OCI-LY7 (cell line): Measurements from ENCODE around the gene PUS7L. TPM values are rescaled to one million over a fixed set of nuclear protein-coding genes. Genes with fewer than 3 reads are reported as not detected.

Source experiments
- BruUV-seq: library from RNA; stranded (reverse); fragments of 400-500 nt; replicated peaks from 2 replicates; lab custom pipeline; 2021; lab: Mats Ljungman, UMichigan
- CTCF ChIA-PET: fragments of 300-600 bp; sonication (Branson Sonifier 250); formaldehyde crosslinking; loops from one replicate; lab custom pipeline; 2022; ENCODE audit warnings: antibody characterized with exemption; ENCODE audit not compliant: unreplicated experiment; lab: Charles Lee
- POLR2A ChIA-PET: fragments of 300-600 bp; sonication (Branson Sonifier 250); formaldehyde crosslinking; loops from one replicate; lab custom pipeline; 2022; ENCODE audit warnings: antibody characterized with exemption; lab: Charles Lee
- DNase-seq: peaks from one replicate; pipeline ENCODE4 v3.0.0-alpha.2; 2015; ENCODE audit warnings: low spot score
- H2AFZ ChIP-seq: fragments of 200-600 bp; sonication (generic), shearing (Covaris generic); 2 replicates; pipeline ENCODE4 v1.6.1; 2014; ENCODE audit warnings: mild to moderate bottlenecking, antibody characterized with exemption, low read length, moderate library complexity
- H3K27ac ChIP-seq: fragments of 200-600 bp; sonication (generic); 2 replicates; pipeline ENCODE4 v1.5.1; 2014; ENCODE audit warnings: mixed run types, low read depth, mild to moderate bottlenecking, moderate library complexity, low read length, inconsistent platforms; ENCODE audit not compliant: poor library complexity, severe bottlenecking
- H3K36me3 ChIP-seq: fragments of 200-600 bp; sonication (generic); 2 replicates; pipeline ENCODE4 v1.6.1; 2014; ENCODE audit warnings: mild to moderate bottlenecking, antibody characterized with exemption, low read length, moderate library complexity, mixed read lengths; ENCODE audit not compliant: insufficient read depth
- H3K4me1 ChIP-seq: fragments of 200-600 bp; sonication (generic); 2 replicates; pipeline ENCODE4 v1.5.1; 2014; ENCODE audit warnings: mild to moderate bottlenecking, low read length; ENCODE audit not compliant: insufficient read depth, poor library complexity, severe bottlenecking
- H3K4me2 ChIP-seq: fragments of 200-600 bp; sonication (generic); 2 replicates; pipeline ENCODE4 v1.6.1; 2014; ENCODE audit warnings: mild to moderate bottlenecking, low read length
- H3K4me3 ChIP-seq: fragments of 200-600 bp; sonication (generic); 2 replicates; pipeline ENCODE4 v1.5.1; 2014; ENCODE audit warnings: mild to moderate bottlenecking, low read depth, low read length; ENCODE audit not compliant: poor library complexity, severe bottlenecking
- H3K79me2 ChIP-seq: fragments of 200-600 bp; sonication (generic); 2 replicates; pipeline ENCODE4 v1.6.1; 2016; ENCODE audit warnings: low read depth, mild to moderate bottlenecking, low read length, moderate library complexity, mixed read lengths; ENCODE audit not compliant: insufficient read depth
- H3K9me2 ChIP-seq: fragments of 200-600 bp; sonication (generic); 2 replicates; pipeline ENCODE4 v1.6.1; 2016; ENCODE audit warnings: mild to moderate bottlenecking, low read length, mixed read lengths; ENCODE audit not compliant: insufficient read depth
- H3K9me3 ChIP-seq: fragments of 200-600 bp; sonication (generic); 2 replicates; pipeline ENCODE4 v1.6.1; 2014; ENCODE audit warnings: mild to moderate bottlenecking, mixed run types, low read length, mixed read lengths
- H4K20me1 ChIP-seq: fragments of 200-600 bp; sonication (generic); 2 replicates; pipeline ENCODE4 v1.6.1; 2014; ENCODE audit warnings: mild to moderate bottlenecking, antibody characterized with exemption, low read length, moderate library complexity, mixed read lengths; ENCODE audit not compliant: insufficient read depth
- CTCF ChIP-seq: fragments of 200-600 bp; sonication (generic); conservative IDR thresholded peaks from 2 replicates; pipeline ENCODE4 v1.5.1; 2014; ENCODE audit warnings: mild to moderate bottlenecking, antibody characterized with exemption, low read length, moderate library complexity, mixed read lengths
- EZH2phosphoT487 ChIP-seq: fragments of 200-600 bp; sonication (generic); IDR thresholded peaks from 2 replicates; pipeline ENCODE4 v1.6.1; 2018; ENCODE audit warnings: low read depth, borderline replicate concordance, mild to moderate bottlenecking, mixed run types, antibody characterized with exemption, low read length, moderate library complexity, mixed read lengths
- intact Hi-C: fragments of 100-400 bp; cut with micrococcal nuclease; formaldehyde crosslinking; loops from one replicate; pipeline ENCODE4 v1.10.0; 2022; ENCODE audit not compliant: unreplicated experiment
- total RNA-seq, 2 experiments: library from RNA; depleted of rRNA in 1 of 2; stranded (reverse); fragments of >200 nt in 1 of 2; shearing (Covaris generic) in 1 of 2; gene quantifications; 2 replicates each; pipeline ENCODE4 v1.2.3, GENCODE V29; 2014 to 2022

PUS7L gene
- total RNA-seq, 2 experiments from 2014 or later, result 20.5 to 23.3 TPM

GRCh38 chr12:43742106-43742505, 16.5 kb downstream of the PUS7L start:
- intact Hi-C loops, result no loop called here
- no peak for DNase-seq
- POLR2A ChIA-PET, result interaction anchor here (1.0 kb wide), 1 partner anchor 17 kb away, joined by 3 read pairs; the partner anchor contains the start of genes IRAK4 and PUS7L
- Histone ChIP-seq H4K20me1 (no peaks in the 10 kb centered on the region), H3K27ac (no peak overlapping the region), H3K4me3 (no peak overlapping the region), H3K79me2 (no peaks in the 10 kb centered on the region), H3K9me3 (no peaks in the 10 kb centered on the region), H3K4me1 (no peaks in the 10 kb centered on the region), H3K4me2 (no peak overlapping the region), H2AFZ (no peak overlapping the region), H3K36me3 (peaks cover 73% of the 10 kb centered on the region), H3K9me2 (no peaks in the 10 kb centered on the region)
- CTCF ChIA-PET, result no interaction called here
- BruUV-seq, result no TSS peak
- TF ChIP-seq CTCF (no peak), EZH2phosphoT487 (no peak)

GRCh38 chr12:43740511-43741100, 18.0 kb downstream of the PUS7L start:
- BruUV-seq, result no TSS peak
- intact Hi-C loops, result no loop called here
- ChIA-PET CTCF (no interaction called here), POLR2A (no interaction called here)
- Histone ChIP-seq H3K4me2 (no peak overlapping the region), H3K9me3 (no peaks in the 10 kb centered on the region), H3K79me2 (no peaks in the 10 kb centered on the region), H3K4me1 (no peaks in the 10 kb centered on the region), H3K9me2 (no peaks in the 10 kb centered on the region), H3K4me3 (no peak overlapping the region), H3K27ac (no peak overlapping the region), H2AFZ (no peak overlapping the region), H4K20me1 (no peaks in the 10 kb centered on the region), H3K36me3 (peaks cover 78% of the 10 kb centered on the region)
- DNase-seq, result no peak
- no peak for TF ChIP-seq EZH2phosphoT487
- TF ChIP-seq CTCF, result no peak

- Histone ChIP-seq H3K9me3 (no peaks in the 10 kb centered on the region), H3K36me3 (peaks cover 74% of the 10 kb centered on the region), H3K4me2 (no peak overlapping the region), H4K20me1 (no peaks in the 10 kb centered on the region), H3K4me3 (no peak overlapping the region), H3K4me1 (no peaks in the 10 kb centered on the region), H3K9me2 (no peaks in the 10 kb centered on the region), H3K79me2 (no peaks in the 10 kb centered on the region), H2AFZ (no peak overlapping the region), H3K27ac (no peak overlapping the region)
- no TSS peak for BruUV-seq
- intact Hi-C loops, result no loop called here
- ChIA-PET POLR2A (interaction anchor here (0.6 kb wide), 1 partner anchor 426 kb away, joined by 3 read pairs; no protein-coding TSS in a partner anchor), CTCF (no interaction called here)
- DNase-seq, result no peak
- TF ChIP-seq EZH2phosphoT487 (no peak), CTCF (no peak)
These were observed 20.9 kb downstream of the PUS7L start for GRCh38 chr12:43737646-43738045.
